GM13977 (cell line): ENCODE results near the gene OR51F1.
"Not testable (repeated sequence)": the region's sequence is repeated elsewhere in the genome, so short reads cannot be mapped to it uniquely, and the experiment has no call there.

Source experiments
- DNase-seq: peaks from one replicate; pipeline ENCODE4 v3.0.0; 2012; ENCODE audit warnings: low spot score
- in situ Hi-C: fragments of 300-500 bp; cut with MboI; formaldehyde crosslinking; loops from one replicate; pipeline ENCODE4 v1.12.0; 2022; ENCODE audit warnings: low sequenced_read_pairs, low pct_unique_long_range_greater_than_20kb, mixed read lengths, inconsistent platforms; ENCODE audit not compliant: unreplicated experiment
- TF ChIP-seq, protein P1 (sequence below): IDR thresholded peaks from 2 replicates; pipeline ENCODE4 v1.5.1; 2012; ENCODE audit warnings: mild to moderate bottlenecking, control low read depth; ENCODE audit not compliant: insufficient read depth; ENCODE audit errors: extremely low read depth, missing control alignments

The OR51F1 gene

DNA sequence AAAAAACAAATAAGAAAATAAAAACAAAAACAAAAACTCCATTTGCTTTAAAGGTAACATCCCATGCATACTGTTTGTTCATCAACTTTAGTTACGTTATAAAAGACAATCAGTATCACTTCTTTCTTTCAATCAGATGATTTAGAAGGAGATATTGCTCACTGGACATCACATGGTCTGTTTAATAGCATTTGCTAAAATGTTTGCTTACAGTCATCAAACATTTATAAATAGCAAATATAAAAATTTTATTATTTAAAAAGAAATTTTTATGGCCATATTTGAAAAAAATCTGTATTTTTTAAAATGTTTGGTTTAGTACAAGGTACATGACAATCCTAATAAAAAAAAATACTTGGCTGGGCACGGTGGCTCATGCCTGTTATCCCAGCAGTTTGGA is 42.6 kb downstream of the OR51F1 start:
- TF ChIP-seq, protein P1, sequence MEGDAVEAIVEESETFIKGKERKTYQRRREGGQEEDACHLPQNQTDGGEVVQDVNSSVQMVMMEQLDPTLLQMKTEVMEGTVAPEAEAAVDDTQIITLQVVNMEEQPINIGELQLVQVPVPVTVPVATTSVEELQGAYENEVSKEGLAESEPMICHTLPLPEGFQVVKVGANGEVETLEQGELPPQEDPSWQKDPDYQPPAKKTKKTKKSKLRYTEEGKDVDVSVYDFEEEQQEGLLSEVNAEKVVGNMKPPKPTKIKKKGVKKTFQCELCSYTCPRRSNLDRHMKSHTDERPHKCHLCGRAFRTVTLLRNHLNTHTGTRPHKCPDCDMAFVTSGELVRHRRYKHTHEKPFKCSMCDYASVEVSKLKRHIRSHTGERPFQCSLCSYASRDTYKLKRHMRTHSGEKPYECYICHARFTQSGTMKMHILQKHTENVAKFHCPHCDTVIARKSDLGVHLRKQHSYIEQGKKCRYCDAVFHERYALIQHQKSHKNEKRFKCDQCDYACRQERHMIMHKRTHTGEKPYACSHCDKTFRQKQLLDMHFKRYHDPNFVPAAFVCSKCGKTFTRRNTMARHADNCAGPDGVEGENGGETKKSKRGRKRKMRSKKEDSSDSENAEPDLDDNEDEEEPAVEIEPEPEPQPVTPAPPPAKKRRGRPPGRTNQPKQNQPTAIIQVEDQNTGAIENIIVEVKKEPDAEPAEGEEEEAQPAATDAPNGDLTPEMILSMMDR = no peak
- in situ Hi-C loops = no loop called here
- no peak for DNase-seq

DNA sequence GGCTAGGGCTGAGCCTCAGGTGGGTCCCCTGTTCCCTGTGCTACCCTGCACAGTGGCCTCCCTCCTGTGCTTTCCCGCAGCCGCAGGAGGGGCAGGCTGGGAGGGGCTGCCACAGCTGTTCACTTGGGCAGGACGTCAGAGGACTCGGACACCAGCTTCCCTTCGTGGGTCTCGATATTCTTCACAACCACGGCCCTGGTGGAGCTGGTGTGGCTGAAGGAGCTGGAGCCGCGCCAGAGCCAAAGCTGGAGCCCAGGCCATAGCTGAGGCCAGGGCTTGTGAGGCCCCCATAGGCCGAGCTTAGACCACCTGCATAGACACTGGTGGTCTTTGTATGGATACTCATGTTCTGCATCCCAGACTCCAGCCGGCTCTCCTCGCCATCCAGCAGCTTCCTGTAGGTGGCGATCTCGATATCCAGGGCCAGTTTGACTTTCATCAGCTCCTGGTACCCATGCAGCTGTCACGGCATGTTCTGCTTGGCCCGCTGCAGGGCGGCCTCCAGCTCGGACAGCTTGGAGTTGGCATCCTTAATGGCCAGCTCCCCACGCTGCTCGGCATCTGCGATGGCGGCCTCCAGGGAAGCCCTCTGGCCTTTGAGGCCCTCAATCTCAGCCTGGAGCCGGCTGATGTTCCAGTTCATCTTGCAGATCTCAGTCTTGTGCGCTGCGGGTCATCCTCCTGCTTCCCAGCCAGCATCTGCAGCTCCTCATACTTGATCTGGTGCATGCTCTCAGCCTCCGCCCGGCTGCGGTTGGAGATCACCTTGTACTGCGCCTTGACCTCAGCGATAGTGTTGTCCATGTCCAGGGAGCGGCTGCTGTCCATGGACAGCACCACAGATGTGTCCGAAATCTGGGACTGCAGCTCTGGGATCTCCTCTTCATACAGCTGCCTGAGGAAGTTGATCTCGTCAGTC is 46.9 kb downstream of the OR51F1 start:
- DNase-seq, in situ Hi-C loops: not testable (repeated sequence)
- TF ChIP-seq, protein P1 = peak; percentile 7
